Right forelimb (tissue), 1 donor: ENCODE measurements around the gene BICC1.
"Not testable (repeated sequence)": the region's sequence is repeated elsewhere in the genome, so short reads cannot be mapped to it uniquely, and the experiment has no call there.

ENCODE experiments used
- DNase-seq: peaks from one replicate; pipeline ENCODE4 v3.0.0-alpha.2; 2018

Gene BICC1

DNA sequence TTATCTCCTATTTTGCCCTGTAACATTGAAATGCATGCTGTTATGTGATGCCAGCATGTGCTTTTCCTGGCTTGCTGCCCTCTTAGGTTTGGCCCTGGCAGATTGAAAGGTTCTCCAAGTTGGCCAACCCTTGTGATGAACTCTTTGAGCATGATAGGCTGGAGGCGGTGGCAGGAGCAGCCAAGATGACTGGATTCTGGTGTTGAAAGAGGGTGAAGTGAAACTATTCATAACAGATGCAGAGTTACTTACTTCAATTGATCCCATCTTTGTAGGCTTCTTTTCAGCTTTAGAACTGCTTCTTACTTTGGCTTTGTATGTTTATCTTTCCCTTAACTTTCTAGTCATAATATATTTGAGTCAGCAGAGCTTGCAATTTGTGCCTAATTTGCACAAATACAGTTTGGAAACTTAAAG, 57.6 kb downstream of the BICC1 start:
- DNase-seq, result no peak

DNA sequence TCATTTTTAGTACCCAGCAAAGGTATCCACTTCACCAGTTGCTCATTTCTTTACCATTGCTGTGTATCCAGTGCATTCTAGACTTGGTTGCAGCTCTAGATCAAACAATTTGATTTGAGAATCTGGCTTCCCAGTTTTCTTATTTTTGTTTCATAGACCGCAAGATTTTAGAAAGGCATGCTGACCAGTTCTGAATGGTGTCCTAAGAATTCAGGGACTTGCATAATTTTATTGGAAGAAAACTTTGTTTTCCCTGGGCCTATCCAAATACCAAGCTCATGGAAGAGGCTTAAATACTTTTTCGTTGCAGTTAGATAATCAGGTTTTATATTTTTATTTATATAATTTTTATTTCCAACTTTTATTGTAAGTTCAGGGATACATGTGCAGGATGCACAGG, 58.3 kb downstream of the BICC1 start:
- no peak for DNase-seq

DNA sequence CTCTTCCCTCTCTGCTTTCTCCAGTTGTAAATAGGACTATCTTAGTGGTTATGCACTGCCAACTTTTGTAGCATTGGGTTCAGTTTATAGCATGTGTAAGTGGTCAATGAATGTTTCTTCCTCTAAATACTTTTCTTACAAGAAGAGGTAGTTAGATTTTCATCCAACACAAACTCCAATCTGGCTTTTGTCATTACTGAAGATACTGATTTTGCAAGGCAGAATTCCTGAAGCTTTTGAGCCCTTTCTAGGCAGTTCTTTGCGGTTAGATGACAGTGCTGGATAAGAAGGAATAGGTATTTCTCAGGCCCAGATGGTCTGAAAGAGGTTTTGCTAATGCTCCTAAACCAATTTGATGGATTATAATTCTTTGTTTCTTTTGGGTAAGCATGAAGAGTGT, 60.5 kb downstream of the BICC1 start:
- DNase-seq, result no peak

DNA sequence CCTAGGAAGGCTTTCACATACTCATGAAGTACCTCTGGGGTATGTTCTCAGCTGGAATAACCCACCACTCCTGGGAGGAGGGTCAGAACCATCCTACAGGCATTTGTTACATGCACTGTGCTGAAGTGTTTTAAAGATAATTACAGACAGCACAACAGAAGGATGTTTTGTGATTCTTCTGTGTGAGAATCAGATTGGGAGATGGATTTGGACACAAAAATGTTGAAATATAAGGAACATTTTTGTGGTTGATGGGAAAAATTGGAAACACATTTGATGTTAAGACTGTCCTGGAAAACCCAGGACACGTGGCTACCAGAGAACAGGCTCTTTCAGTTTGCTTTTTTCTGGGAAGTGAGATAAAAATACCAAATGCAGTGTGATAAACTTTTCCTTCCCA, 61.4 kb downstream of the BICC1 start:
- no peak for DNase-seq

DNA sequence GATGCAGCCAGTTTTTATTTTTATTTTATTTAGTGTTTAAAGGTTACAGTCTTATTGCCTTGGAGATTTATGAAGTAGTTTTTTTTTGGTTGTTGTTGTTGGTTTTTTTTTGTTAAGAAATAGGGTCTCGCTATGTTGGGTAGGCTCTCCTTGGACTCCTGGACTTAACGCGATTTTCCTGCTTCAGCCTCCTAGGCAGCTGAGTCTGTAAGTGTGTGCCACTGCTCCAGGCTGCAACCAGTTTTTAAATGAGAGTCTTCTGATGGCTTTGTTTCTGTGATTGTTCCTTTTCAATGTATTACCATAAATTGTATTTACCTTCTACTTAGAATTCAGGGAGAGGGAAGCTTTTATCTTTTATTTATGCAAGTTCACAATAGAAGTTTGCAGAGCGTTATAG, 62.8 kb downstream of the BICC1 start:
- no peak for DNase-seq

DNA sequence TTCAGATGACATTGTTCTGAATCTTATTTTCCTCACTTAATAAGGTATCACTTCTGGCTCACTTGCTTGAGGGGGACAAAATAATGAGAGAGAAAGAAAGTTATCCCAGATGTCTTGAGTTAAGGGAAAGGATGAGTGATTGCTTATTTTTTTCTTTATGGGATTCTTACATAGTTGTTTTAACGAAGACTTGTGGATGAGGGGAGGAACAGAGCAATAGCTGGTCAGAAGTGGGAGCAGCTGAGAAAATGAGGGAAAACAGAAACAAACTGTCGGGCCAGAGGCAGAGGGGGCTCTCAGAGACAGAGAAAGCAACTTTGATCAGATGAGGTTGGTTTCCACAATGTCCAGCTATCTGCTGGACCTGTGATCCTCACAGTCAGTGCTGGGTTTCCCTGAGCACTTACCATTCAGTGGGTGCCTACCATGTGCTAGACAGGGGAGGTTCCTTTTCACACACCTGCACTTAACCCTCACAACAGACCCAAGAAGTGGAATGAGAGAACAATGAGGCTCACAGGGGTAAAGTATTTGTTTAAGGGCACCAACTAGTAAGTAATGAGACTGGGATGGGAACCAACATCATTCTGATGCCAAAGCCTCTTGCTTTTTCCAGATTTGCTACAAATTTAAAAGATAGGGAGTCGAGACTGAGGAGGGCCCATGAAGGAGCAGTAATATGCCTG, 64.2 kb downstream of the BICC1 start:
- no peak for DNase-seq

DNA sequence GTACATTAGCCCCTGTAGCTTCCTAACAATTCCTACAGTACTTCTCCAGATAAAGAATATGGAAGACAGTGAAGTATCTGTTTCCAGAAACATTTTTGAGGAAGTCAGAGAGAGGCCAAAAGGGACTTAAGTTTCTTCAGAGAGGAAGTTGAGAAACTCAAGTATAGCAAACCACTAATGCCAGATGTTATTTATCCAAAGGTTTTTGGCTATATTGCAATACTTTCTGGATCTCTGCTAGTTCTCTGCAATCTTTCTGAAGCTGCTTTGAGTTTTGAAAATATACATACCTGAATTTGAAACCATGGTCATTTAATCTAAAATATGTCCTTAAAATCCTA, 64.7 kb downstream of the BICC1 start:
- DNase-seq, result no peak

DNA sequence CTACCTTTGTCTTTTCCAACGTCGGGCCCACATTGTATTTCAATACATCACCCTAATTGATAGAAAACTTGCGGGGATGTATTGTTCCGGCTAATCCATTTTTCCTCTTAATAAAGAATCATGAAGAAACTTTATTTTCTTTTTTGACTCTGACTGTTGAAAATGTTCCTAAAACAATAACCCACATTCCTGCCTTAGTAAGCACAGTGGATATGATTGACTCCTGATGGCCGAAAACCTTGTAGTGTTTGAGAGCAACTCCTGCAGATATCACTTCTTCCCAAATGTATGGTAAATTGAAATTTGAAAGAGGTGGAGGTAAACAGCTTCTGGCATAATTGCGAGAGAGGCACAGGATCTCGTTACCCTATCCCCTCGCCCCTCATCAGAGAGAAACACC, 65.7 kb downstream of the BICC1 start:
- no peak for DNase-seq

DNA sequence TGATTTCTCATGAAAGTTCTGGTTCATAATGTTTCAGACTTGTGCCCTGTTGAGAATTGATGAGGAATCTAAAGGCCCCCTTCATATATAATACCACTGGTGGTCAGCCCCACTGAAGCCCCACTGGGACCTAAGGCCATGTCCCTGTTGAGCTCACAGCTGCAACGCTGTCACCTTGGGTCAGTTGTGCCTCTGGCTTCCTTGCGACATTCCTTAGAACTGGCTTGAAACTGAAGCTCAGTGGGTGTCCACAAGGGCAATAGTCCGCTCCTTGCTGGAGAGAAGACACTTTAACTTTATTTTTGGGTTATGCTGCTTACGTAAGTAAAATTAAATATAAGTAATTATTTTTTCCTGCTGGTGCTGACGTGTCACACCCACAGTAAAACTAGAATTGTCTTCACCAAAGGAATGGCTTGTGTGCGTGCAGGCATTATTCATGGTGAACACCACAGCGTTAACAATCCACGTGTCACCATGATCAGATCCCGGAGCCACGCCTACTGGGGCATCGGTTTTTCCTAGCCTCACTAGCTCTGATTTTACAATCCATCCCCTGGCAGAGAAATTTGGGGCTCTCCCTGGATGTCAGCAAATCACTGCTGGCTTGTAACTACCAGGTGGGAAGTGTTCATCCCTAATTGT, 66.5 kb downstream of the BICC1 start:
- DNase-seq, result no peak

DNA sequence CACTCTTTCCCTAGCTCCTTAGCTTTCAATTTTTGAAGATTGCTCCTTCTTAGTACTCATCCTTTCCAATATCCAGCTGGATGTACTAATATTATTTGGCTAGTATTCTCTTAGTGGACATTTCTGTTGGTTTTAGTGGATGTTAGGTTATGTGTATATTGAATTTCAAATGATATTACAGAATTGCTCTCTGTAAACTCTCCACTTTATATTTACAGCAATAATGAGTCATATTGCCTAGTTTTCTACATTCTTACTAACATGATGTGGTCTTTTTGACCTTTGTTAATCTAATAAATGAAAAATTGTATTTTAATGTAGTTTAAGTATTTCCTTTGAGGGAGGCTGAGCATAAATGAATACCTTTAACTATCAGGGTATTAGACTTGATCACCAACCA, 69.4 kb downstream of the BICC1 start:
- DNase-seq, result no peak

DNA sequence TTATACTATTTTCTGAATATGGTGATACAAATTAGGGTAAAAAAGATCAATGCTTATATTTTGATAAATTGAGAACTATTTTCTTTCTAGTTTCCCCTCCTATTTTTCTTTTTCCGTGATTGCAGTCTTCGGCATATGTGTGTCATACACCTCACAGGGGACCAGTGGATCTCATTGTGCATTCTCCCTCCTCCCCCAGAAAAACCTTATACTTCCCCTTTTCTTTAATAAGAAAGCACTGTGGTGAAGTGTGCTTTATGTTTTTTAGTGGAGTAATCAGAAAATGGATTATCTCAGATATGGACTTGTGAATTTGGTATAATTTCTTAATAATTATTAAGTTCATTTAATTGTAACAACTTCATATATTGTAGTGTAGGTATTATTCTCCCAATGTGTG, 72.8 kb downstream of the BICC1 start:
- no peak for DNase-seq

DNA sequence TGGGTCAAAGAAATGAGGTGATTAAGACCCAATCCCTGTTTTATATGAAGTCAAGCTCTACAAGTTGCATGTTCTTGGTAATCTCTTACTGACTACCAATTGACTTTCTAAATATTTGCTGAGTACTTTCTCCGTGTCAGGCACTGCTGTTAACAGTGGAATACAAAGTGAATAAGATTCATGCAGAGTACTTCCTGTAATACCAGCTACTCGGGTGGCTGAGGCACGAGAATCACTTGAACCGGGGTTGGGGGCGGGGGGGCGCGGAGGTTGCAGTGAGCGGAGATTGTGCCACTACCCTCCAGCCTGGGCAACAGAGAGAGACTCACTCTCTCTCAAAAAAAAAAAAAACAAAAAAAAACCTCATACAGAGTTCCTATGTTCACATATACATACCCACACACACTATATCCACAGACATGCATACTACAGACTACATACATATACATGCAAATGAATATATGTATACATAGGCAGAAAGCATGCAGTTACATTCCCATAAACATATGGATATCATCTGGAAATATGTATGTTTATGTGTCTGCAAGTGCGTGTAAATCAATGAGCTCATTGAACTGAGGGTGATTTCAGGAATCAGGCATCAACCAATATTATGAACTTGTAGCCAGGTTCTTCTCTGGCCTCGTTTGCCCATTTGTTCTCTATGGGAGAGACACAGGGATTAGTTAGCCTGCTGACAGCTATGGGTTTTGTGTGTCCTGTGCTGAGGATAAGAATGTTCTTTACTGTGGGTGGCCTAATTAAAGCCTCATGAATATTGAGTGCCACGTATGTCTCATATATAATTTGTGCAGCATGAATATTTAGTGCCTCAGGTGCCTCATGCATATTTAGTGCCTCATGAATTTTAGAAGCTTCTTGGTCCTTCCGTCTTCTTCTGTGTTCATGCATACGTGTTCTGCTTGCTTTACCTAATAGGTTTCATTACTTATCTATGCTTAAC, 73.9 kb downstream of the BICC1 start:
- no peak for DNase-seq

DNA sequence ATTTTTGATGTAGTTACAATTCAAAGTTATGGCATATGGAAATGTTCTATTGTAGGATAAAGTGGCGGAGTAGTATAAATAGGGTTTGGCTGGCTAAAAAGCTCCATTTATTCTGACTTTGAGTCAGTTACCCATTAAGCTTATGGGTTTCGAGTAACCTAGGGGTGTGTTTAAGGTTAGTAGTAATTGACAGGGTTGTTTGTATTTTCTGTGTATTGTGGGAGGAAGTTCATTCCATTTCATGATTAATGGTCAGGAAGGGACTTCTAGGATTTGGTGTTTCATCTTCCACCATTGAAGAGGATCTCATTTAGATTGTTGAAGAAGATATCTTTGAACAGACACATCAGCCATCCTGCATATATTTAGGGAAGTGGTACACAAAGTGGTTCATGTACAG, 75.0 kb downstream of the BICC1 start:
- no peak for DNase-seq

DNA sequence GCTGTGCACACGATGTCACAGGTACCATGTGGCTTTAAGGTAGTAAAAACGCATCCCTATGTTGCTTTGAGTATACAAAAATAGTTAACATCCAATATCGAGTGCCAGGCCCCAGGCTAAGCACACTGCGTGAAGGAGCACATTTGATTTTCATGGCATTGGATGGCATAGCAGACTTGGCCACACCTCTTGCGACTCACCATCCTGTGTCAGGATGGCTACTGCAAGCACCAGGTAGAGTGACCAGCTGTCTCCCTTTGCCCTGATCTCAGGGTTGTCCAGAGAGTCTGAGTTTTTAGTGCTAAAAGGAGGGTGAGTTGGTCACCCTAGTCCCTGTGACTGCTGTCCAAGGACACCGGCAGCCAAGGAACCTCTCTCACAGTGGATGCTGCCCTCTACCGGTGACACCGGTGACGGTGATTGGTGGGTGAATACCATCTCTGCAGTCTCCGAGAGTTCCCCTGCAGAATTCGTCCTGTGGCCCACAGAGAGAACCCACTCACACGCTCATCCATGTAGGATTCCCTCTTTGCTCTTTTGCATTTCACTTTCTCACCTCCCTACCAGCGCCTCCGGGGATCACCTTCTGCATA, 76.1 kb downstream of the BICC1 start:
- no peak for DNase-seq

DNA sequence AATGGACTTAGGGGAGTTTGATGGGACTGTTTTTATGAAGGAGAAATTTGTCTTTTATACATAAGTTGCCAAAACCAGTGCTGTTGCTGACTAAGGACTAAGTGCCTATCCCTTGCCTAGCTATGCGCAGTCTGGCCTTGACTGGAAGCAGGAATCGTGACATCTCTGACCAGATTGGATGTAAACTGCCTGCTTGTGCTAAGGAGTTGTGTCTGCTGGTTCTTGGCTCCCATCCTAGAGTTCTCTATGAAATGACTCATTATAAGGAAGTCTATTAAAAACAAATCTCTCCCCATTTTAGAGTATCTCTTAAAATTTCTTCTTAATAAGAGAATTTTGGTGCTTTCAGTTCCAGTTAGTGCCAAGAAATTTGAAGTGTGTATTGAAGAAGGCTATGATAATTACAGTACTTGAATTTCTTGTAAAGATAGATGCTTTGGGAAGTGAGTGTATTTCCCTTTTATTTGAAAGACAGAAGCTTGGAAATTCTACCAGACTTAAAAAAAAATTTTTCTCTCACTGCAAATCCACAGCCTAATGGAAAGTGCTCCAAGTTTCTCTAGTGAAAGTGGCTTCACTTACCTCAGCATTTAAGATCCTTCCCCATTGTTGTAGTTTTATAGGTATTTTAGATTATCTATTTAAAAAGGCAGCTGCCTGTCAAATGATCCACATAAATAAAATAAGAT, 77.6 kb downstream of the BICC1 start:
- no peak for DNase-seq

DNA sequence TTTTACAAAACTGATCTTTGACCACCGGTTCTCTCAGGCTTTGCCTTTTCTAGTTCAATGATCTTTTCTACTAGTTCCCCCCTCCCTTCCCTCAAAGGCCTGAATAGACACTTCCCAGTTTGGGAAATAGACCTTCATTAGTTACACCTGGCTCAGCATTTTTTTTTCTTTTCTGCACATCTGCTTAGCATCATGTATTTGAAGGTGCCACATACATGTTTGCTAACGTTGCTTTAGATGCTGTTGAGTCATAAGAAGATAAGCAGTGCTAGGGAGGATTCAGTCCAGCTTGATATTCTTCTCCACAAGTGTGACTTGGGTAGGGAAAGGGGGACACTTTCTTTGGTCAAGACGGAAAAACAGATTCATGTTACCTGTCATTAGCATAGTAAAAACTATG, 78.3 kb downstream of the BICC1 start:
- no peak for DNase-seq

DNA sequence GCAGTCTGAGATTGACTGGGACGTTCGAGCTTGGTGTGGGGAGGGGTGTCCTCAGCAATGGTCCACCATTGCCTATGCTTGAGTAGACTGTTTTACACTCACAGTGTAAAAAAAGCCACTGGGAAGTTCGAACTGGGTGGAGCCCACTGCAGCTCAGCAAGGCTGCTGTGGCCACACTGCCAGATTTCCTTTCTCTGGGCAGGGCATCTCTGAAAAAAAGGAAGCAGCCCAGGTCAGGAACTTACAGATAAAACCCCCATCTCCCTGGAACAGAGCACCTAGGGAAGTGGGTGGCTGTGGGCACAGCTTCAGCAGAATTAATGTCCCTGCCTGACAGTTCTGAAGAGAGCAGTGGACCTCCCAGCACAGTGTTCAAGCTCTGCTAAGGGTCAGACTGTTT, 80.3 kb downstream of the BICC1 start:
- DNase-seq, result no peak

DNA sequence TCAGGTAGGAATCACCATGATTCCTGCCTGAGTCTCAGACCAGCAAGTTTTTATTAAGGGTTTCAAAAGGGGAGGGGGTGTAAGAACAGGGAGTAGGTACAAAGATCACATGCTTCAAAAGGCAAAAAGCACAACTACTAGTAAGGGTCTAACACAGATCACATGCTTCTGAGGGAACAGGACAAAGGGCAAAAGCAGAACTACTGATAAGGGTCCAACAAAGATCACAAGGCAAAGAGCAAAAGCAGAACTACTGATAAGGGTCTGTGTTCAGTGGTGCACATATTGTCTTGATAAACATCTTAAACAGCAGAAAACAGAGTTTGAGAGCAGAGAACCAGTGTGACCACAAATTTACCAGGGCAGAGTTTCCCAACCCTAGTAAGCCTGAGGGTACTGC, 84.5 kb downstream of the BICC1 start:
- not testable (repeated sequence) for DNase-seq

DNA sequence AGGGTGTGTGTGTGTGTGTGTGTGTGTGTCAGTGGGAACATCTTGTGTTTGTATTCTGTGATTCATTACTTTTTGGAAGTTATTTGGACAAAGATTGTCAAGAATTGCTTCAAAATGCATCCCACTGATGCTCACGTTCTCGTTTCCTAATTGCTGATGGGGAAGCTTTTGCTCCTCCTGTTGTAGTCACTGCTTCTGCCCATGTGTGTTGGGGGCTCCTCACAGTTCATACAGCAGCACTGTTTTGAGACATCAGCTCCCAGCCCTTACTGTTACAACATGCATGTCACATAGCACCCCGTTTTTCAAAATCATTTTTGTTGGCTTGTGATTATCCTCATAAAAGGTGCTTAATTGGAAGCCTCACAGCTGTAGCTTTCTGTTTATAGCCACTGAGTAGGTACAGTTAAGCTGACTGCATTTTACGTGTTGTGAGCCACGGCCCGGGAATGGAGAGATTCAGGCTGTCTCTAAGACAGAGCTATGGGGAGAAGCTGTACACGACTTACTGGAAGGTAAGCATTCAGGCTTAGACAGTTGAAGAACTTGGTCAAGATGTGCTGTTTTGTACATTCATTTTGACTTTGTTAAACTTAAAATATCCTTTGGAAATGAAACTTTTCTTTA, 87.4 kb downstream of the BICC1 start:
- no peak for DNase-seq

DNA sequence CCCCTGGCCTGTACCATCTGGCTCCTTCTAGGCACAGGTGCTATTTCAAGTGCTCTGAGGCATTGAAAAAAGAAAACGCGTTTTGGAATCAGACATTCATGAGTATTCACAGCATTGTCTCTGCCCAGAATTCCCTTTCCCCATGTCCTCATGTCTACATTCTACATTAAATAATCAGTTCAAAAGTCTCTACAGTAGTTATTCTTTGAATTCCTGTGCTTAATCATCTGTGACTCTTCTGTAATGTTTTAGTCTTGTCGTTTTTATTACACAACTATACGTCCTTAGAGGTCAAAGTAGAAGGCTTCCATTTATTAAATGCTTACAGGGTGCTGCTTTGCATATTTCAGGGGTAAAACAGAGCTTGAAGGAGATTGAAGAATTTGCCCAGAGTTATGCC, 95.7 kb downstream of the BICC1 start:
- DNase-seq, result no peak

DNA sequence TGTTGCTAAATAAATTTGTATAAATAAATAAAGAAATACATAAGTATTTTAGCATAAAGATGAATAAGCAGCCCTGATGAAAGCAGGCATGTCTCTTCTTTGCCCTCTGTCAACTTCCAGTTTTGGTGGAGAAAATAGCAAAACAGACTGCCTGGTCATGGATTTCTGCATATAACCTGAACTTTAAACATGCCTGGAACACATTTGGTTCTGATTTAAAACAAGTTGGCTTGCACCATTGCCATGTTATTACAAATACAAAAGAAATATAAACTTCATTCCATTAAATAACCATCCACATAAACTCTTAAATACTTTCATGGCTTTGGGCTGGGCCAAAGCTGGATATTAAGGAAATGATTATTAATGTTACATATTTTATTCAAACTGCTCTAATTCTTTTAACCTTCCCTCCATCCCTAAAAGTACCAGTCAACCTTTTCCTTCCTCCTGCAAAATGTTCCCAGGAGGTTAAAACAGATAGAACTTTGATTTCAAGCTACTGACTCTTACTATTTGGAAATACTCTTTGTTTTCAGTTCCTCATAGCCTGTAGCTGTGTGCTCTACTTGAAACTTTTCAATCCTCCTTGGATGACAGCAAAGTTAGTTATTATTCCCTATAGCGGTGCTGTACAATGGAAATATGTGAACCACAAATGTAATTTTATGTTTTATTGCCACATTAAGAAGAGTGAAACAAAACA, 96.3 kb downstream of the BICC1 start:
- no peak for DNase-seq
